ENCODE results near the gene GLUD1.

DNA sequence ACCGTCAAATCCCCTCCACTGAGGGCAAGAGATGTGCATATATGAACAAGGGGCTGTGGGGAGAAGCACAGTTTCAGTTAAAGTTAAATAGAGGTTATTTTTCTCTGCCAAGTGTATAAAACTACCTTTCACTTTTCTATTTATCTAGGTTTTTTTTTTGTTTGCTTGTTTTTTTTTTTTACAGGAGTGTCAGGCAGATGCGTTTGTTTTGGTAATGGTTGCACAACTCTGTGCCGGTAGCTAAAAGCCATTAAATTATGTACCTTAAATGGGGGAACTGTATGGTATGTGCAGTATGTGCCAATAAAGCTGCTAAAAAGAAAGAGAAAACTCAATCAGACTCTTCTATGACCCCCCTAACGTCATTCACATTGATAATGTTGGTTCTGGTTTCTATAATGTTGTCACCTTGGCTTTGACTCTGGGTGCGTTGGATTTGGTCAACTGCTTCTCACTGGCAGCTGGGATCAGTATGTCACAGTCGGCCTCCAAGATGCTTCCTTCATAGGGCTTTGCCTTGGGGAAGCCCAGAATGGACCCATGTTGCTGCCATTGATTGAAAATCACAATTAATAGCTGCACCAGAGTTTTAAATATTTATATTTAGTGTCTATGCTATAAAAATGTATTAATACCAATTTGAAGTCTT lies 34.2 kb downstream of the GLUD1 start:
- no peak for TF ChIP-seq CTCF (conservative IDR thresholded peaks at IDR 0.05; ENCODE audit: low read depth, low read length)
- no peak for TF ChIP-seq EZH2 (IDR thresholded peaks at IDR 0.05; ENCODE audit: low read length, unreplicated experiment)
